Mammary epithelial cell (primary cell): Measurements from ENCODE around the gene VRTN.
"Not testable (repeated sequence)": the region's sequence is repeated elsewhere in the genome, so short reads cannot be mapped to it uniquely, and the experiment has no call there.

ENCODE experiments used
- CTCF ChIP-seq, 2 donors: IDR thresholded peaks in 1 of 2; conservative IDR thresholded peaks in 1 of 2; 2 replicates each; pipeline ENCODE4 v1.5.1; 2011 to 2012; ENCODE audit warnings: inconsistent platforms in 2 of 2, low read length in 2 of 2, mild to moderate bottlenecking in 2 of 2, control low read depth in 1 of 2, low read depth in 1 of 2; ENCODE audit not compliant: insufficient read depth in 1 of 2; ENCODE audit errors: extremely low read depth in 1 of 2
- EZH2 ChIP-seq: IDR thresholded peaks from 2 replicates; pipeline ENCODE4 v1.6.1; 2012; ENCODE audit warnings: low read length, inconsistent platforms, borderline replicate concordance

DNA sequence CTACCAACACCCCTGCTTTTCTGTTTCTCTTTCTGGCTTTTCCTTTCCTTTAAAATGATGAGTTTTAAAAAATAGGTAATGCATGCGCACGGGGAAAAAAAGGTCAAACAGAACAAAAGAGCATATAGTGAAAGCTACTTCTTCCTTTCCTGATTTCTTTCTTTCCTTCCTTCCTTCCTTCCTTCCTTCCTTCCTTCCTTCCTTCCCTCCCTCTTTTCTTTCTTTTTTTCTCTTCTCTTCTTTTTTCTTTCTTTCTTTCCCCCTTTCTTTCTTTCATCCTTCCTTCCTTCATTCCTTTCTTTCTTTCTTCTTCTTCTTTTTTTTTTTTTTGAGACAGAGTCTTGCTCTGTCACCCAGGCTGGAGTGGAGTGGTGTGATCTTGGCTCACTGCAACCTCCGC is 42.2 kb downstream of the VRTN start:
- TF ChIP-seq CTCF (conservative IDR thresholded peaks at IDR 0.05 in 1 of 2, IDR thresholded peaks at IDR 0.05 in 1 of 2; ENCODE audit: extremely low read depth in 1 of 2, insufficient read depth in 1 of 2, low read depth in 1 of 2, low read length in 2 of 2); EZH2: not testable (repeated sequence)
